Thyroid gland (tissue), 4 donors: Measurements from ENCODE around the gene SPTBN1.

Experiments used
- CTCF ChIP-seq, 6 experiments: fragments of 200-600 bp in 3 of 6; fragments of 450-650 bp in 3 of 6; sonication (generic) in 3 of 6; IDR thresholded peaks; one replicate each; pipeline ENCODE4 v1.5.1; 2016 to 2019; ENCODE audit warnings: antibody characterized with exemption in 6 of 6, mild to moderate bottlenecking in 2 of 6, inconsistent platforms in 1 of 6, moderate library complexity in 1 of 6
- POLR2A ChIP-seq, 2 donors: fragments of 450-650 bp; IDR thresholded peaks; one replicate each; pipeline ENCODE4 v1.6.1; 2017; ENCODE audit warnings: antibody characterized with exemption in 2 of 2, mild to moderate bottlenecking in 2 of 2, moderate library complexity in 1 of 2

GRCh38 chr2:54676656-54677055 lies 220.5 kb downstream of the SPTBN1 start:
- no peak for TF ChIP-seq POLR2A (IDR thresholded peaks at IDR 0.05)
- TF ChIP-seq CTCF (IDR thresholded peaks at IDR 0.05), result no peak
